Measurements from ENCODE around the gene RTL10. TPM values are rescaled to one million over a fixed set of nuclear protein-coding genes. Genes with fewer than 3 reads are reported as not detected.
A peak's percentile ranks its signal among the peaks of the same experiment; 100 is the strongest.

RTL10 gene
- polyA plus RNA-seq, 1 of the 3 experiments (the other 2 are of a cell fraction), result 7.8 TPM

DNA sequence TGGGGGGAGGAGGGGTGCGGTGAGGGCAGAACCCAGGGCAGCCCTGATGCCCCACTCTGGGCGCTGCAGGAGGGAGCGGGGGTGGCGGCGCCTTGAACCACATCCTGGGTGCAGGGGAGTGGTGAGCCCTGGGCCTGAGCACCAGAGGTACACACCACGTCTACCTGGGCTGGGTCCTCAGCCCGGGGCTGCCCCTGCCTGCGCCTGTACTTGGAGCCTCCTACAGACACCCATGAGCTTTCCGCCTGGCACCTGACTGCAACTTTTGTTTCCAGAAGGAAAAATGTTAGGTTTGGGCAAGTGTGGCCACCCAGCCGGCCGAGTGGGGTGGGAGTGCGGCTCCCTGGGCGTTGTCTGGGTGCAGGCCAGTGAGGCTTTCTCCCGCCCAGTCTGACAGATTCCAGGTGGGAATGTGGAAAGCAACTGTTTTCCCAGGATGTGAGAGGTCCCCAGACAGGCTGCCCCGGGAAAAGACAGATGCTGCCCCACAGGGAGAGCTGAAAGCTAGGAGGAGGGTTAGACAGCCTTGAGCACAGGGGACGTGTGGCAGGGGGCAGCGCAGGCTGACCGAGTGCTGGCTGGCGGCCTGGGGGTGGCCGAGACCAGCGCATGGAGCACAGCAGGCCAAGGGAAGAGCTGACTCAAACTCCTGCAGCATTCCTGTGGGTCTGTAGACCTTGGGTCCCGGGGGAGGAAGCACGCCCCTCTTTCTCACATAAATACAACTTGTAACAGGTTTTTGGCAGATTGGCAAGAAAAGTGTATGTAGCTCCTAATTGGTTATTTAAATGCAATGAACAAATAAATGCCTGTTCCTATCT lies 44.1 kb downstream of the RTL10 start:
- Histone ChIP-seq H3K4me3 (ENCODE audit: low read depth in 2 of 2, low read length in 1 of 2) (no peak overlapping the region), H3F3A (replicated peaks; ENCODE audit: insufficient read depth) (no peaks in the 10 kb centered on the region), H3K27ac (ENCODE audit: low read depth in 2 of 2, low read length in 1 of 2) (no peak overlapping the region), H3K27me3 (ENCODE audit: insufficient read depth) (no peaks in the 10 kb centered on the region), H3K36me3 (replicated peaks in 1 of 2; ENCODE audit: control insufficient read depth in 1 of 2, insufficient read depth in 2 of 2, low read length in 1 of 2) (no peaks in the 10 kb centered on the region), H3K9ac (no peak overlapping the region), H3K4me1 (ENCODE audit: control insufficient read depth in 1 of 2, insufficient read depth in 2 of 2, low read depth in 1 of 2, low read length in 1 of 2) (peaks cover 0 to 39% of the 10 kb centered on the region in 2 experiments; a peak in 1 of 4 replicates), H3K79me2 (ENCODE audit: insufficient read depth) (no peaks in the 10 kb centered on the region), H3K4me2 (no peak overlapping the region), H4K20me1 (ENCODE audit: insufficient read depth) (no peaks in the 10 kb centered on the region), H2AFZ (ENCODE audit: low read depth) (no peak overlapping the region), H3K9me3 (no peaks in the 10 kb centered on the region), H3K9me2 (no peaks in the 10 kb centered on the region)
- DNase-seq, result peak; percentile 57
- TF ChIP-seq RXRA (IDR thresholded peaks at IDR 0.05; ENCODE audit: borderline replicate concordance, low read depth), result no peak
- no peak for TF ChIP-seq MEF2A (IDR thresholded peaks at IDR 0.05; ENCODE audit: borderline replicate concordance, low read depth)
- TF ChIP-seq TAF1 (IDR thresholded peaks at IDR 0.05; ENCODE audit: borderline replicate concordance, low read depth, low read length), result no peak
- no peak for TF ChIP-seq RAD21 (IDR thresholded peaks at IDR 0.05; ENCODE audit: low read length)
- no peak for TF ChIP-seq NFIC (IDR thresholded peaks at IDR 0.05; ENCODE audit: borderline replicate concordance)
- no peak for TF ChIP-seq EZH2phosphoT487 (IDR thresholded peaks at IDR 0.05; ENCODE audit: borderline replicate concordance, low read depth)
- no peak for TF ChIP-seq JUND (IDR thresholded peaks at IDR 0.05)
- no peak for TF ChIP-seq SMC3 (IDR thresholded peaks at IDR 0.05; ENCODE audit: low read depth, low read length)
- no peak for TF ChIP-seq REST (IDR thresholded peaks at IDR 0.05; ENCODE audit: low read depth, low read length)
- no peak for TF ChIP-seq EP300 (IDR thresholded peaks at IDR 0.05; ENCODE audit: borderline replicate concordance in 1 of 2, low read depth in 1 of 2, low read length in 1 of 2)
- no peak for TF ChIP-seq TCF12 (IDR thresholded peaks at IDR 0.05)
- no peak for TF ChIP-seq POLR2AphosphoS5 (IDR thresholded peaks at IDR 0.05; ENCODE audit: low read depth, low read length)
- no peak for TF ChIP-seq NRF1 (IDR thresholded peaks at IDR 0.05; ENCODE audit: low read depth, low read length)
- TF ChIP-seq, protein P1, sequence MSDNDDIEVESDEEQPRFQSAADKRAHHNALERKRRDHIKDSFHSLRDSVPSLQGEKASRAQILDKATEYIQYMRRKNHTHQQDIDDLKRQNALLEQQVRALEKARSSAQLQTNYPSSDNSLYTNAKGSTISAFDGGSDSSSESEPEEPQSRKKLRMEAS (IDR thresholded peaks at IDR 0.05; ENCODE audit: low read depth), result no peak
- TF ChIP-seq, protein P2, sequence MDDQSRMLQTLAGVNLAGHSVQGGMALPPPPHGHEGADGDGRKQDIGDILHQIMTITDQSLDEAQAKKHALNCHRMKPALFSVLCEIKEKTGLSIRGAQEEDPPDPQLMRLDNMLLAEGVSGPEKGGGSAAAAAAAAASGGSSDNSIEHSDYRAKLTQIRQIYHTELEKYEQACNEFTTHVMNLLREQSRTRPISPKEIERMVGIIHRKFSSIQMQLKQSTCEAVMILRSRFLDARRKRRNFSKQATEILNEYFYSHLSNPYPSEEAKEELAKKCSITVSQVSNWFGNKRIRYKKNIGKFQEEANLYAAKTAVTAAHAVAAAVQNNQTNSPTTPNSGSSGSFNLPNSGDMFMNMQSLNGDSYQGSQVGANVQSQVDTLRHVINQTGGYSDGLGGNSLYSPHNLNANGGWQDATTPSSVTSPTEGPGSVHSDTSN (IDR thresholded peaks at IDR 0.05), result no peak
- ChIA-PET CTCF (interaction anchor here (0.8 to 2.5 kb wide), 7 partner anchors 10 to 100 kb away, joined by 3 to 12 read pairs (median 4); no protein-coding TSS in a partner anchor), POLR2A (no interaction called here)
- 96% methylated on average over 21 of the region's 23 CpGs for WGBS (ENCODE audit: low lambda C conversion rate)
